ENCODE results near the gene TTC39C. TPM values are rescaled to one million over a fixed set of nuclear protein-coding genes. Genes with fewer than 3 reads are reported as not detected.

Gene TTC39C
- 10 to 100 TPM in 1 of 4 donors, 1 to 10 TPM in 3; 7.5 to 12.1 (median 8.6) TPM for polyA plus RNA-seq (ENCODE audit: insufficient read length in 4 of 4)

- DNase-seq (ENCODE audit: low read depth in 4 of 4, low spot score in 3 of 4): no peak
Observed at GRCh38 chr18:24014062-24014985, at the start of gene TTC39C. TSS of gene TTC39C (plus strand) at chr18:24014754. CDS start at chr18:24014872, 118 bp downstream.

DNA sequence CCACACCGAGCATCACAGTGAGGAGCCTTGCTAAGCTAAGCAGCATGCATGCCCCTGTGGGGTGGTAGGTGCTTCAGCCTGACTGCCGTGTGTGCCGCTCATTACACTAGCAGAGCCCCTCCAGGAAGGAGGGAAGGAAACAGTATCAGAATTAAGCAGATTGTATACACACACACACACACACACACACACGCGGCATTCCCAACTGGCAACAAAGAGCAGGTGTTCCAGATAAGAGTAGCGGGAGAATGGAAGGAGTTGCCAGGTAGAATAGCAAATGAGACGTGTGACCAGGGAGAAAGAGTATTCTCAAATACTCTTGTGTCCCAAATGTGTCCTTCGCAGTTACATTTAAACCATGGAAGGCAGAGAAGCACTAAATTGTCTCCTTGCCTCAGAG, 47.6 kb upstream of the TTC39C start:
- no peak for DNase-seq (ENCODE audit: low read depth in 4 of 4, low spot score in 3 of 4)

DNA sequence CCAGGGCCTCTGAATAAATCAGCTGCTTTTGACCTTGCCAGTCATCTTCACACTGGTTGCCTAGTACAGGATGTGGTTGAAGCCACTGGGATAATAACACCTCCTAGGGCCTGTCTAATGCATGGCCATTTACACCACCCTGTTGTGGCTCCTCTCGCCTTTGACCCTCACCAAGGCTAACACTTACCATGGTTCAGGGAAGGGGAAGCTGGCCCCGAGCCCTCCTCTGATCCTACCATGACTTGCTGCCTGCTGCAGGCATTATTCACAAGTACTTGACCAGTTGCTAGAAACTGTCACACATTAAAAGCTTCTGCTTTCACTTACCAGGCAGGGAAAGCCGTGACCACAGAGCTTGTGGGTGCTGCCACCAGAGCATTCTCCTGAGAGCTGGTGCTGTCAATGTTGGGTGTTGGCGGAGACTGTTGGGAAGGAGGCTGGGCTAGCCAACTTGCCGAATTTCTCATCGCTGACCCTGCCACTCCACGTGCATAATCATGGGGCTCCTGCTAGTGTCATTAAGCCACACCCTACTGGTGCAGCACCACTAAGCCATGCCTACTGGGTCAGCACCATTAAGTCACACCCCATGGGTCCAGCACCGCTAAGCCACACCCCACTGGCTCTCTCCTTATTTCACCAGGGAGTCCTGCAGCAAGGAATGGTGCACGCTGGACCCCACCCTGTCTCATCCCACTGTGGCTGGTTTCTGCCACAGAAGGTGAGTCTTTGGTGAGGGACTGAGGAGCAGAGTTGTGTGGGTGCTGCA, 47.0 kb upstream of the TTC39C start:
- DNase-seq (ENCODE audit: low read depth in 4 of 4, low spot score in 3 of 4): no peak

DNA sequence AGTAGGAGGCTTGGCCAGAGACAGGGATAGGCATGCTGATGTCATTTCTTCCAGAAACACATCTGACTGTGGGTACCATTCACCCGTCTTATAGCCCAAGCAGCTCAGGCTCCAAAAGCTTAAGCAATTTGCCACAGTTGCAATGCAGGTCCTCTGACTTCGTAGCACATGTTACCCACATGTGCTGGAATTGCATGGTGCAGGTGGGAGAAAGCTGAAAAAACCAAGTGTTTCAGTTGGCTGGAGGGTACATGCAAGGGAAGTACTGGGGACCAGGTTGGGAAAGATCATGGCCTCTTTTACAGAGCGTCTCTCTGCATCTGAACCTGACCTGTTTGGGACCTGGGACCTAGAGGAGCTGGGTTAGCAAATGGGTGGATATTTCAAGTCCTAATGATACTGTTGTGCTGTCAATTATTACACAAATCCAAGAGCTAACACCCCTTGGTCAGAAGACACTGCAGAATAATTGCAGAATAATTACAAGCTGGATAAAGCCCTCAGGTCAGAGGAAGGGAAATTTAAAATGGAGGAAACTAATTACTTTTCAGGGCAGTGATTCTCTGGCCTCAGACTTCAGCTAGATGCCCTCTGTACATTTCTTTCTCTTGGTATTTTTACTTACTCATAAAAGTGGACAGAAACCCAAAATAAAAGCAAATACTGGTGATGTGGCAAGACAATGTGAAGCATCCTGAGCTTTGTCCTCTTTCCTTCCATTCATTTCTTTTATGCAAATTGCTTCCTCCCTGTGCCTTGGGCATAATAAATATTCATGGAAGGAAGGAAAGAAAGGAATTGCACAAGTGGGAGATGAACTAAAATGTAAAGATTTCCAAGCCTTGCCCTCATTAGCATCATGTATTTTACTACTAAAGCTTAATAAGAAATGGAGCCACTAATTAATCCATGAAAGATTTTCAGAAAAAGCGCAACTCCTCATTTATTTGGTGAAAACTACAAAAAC, 45.6 kb upstream of the TTC39C start:
- DNase-seq (ENCODE audit: low read depth in 4 of 4, low spot score in 3 of 4): no peak

DNA sequence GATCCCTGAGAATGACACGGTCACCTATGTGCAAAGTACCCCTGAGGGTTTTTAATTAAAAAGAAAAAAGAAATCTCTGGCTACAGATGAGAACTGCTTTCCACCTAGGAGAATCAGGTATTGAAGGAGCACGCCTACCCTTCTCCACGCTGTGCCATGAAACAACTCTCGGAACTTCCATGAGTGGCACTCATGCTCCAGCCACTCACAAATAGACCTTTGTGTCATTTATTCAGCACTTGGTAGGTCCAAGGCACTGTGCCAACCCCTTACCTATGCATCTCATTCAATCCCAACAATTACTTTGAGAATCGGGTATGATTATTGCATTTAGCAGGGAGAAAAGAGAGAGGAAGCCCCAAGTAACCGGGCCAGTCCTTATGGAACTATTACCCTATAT, 44.9 kb upstream of the TTC39C start:
- DNase-seq (ENCODE audit: low read depth in 4 of 4, low spot score in 3 of 4): no peak

GRCh38 chr18:23970161-23971096, 44.1 kb upstream of the TTC39C start:
- no peak for DNase-seq (ENCODE audit: low read depth in 4 of 4, low spot score in 3 of 4)

GRCh38 chr18:23971097-23971440, 43.5 kb upstream of the TTC39C start:
- DNase-seq (ENCODE audit: low read depth in 4 of 4, low spot score in 3 of 4): no peak

DNA sequence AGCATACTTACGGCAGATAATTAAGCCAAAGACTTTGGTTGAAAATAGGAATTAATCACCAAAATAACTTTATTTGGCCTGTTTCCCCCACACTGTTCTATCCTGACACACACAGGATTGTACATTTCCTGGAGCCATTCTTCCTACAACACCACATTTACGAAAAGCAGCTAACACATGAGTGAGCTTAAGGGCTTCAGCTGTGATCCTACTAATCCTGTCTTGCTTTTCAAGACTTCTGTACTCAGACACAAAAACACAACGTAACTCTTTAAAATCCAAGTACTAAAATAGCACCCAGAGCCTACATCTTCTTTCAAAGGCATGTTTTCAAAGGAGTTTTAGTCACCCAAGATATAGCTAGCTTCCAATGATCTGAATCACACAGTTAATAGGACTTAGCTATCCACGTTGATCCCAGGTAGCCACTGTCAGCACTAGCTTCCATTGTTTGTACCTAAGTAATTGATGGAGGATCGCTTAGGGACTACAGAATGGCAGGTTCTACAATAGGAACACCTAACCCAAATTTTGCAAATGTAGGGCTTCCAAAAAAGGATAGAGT, 42.8 kb upstream of the TTC39C start:
- no peak for DNase-seq (ENCODE audit: low read depth in 4 of 4, low spot score in 3 of 4)

DNA sequence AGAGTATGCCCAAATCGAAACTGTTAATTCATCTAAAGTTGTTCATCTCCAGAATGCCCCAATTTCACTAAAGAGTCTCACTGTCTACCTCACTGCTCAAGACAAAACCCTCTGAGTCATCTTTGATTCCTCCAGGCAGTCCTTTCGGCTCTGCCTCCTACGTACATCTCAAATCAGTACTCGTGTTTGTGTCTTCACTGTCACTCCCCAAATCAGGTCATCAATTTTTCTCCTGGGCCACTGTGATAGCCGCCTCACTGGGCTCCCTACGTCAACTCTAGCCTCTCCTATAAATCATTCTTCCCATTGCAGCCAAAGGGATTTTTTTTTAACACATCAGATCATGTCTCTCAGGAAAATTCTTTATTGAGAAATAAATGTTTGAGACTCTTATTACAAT, 42.1 kb upstream of the TTC39C start:
- no peak for DNase-seq (ENCODE audit: low read depth in 4 of 4, low spot score in 3 of 4)

GRCh38 chr18:23977103-23977502, 37.5 kb upstream of the TTC39C start:
- DNase-seq (ENCODE audit: low read depth in 4 of 4, low spot score in 3 of 4): no peak

GRCh38 chr18:23977719-23978483, 36.7 kb upstream of the TTC39C start:
- DNase-seq (ENCODE audit: low read depth in 4 of 4, low spot score in 3 of 4): no peak

GRCh38 chr18:23981369-23981980, 33.1 kb upstream of the TTC39C start:
- DNase-seq (ENCODE audit: low read depth in 4 of 4, low spot score in 3 of 4): no peak

DNA sequence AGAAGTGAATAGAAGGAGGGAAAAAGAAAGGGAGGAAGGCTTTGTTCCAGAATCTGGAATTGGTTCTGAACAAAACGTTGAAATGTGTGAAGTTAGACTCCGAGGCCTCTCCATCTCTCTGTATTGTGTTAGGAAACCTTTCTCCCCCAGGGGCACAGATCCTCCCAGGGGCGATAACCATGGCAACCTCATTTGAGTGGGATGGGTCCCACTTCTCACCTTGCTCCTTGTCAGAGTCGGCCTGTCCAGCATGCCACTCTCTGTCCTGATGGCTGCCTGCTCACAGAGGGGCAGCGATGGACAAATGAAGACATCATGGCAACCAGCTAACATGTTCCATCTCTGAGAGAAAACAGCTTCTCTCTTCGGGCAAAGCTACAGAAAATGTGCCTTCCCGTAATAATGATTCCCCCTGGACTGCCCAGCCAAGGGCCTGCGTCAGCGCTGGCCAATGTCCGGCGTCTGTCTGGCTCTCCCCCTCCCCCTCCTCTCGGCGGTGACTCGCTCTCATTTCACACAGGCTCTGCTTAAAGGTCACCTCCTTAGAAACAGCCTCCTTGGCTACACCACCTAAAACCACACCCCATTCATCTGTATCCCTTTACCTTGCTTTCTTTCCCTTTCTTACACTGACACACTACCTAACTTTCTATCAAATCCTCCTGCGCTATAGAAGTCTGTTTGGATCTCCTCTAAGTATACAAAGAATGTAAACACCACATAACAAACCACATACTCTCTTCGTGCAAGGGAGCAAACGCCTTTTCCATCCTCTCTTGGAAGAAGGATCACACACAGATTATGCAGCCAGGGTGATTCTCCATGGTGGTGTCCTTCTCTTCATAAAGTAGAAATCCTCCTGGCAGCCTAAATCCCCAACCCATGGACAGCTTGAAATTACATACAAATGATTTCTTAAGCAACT, 32.1 kb upstream of the TTC39C start:
- no peak for DNase-seq (ENCODE audit: low read depth in 4 of 4, low spot score in 3 of 4)

DNA sequence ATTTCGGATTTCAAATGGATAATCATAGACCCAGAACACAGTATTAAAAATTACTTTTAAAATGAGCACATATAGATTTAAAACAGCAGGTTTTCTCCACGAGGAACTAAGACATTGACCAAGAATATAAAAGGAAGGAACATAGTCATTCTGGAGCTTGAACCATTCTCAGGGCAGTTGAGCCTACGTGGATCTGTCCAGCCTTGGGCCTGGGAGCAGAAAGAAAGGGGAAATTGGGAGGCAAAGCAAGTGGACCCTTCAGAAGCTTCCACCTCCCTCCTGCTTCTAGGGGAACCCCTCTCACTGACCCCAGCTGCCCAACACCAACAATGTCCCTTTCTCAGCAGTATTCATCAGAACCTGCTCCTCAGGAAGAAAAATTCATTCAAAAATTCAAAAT, 31.4 kb upstream of the TTC39C start:
- DNase-seq (ENCODE audit: low read depth in 4 of 4, low spot score in 3 of 4): no peak

GRCh38 chr18:23986600-23987359, 27.8 kb upstream of the TTC39C start:
- no peak for DNase-seq (ENCODE audit: low read depth in 4 of 4, low spot score in 3 of 4)
